CD4-positive, alpha-beta T cell (primary cell): Measurements from ENCODE around the gene ARL15. TPM values are rescaled to one million over a fixed set of nuclear protein-coding genes. Genes with fewer than 3 reads are reported as not detected.

Source experiments
- ATAC-seq: fragments of 200-7000 bp; cut with Tn5 transposase; one replicate; pipeline ENCODE4 v1.10.0; 2022; ENCODE audit warnings: mild to moderate bottlenecking; ENCODE audit not compliant: poor library complexity
- CTCF ChIA-PET: fragments of 350-600 bp; sonication (Branson Sonifier 250); formaldehyde crosslinking; loops from one replicate; lab custom pipeline; 2021; ENCODE audit warnings: antibody characterized with exemption, inconsistent platforms; lab: Charles Lee
- POLR2A ChIA-PET: fragments of 350-600 bp; sonication (Branson Sonifier 250); formaldehyde crosslinking; loops from one replicate; lab custom pipeline; 2021; ENCODE audit warnings: antibody characterized with exemption, inconsistent platforms; lab: Charles Lee
- DNase-seq, 14 experiments: peaks; one replicate each; pipeline ENCODE4 v3.0.0-alpha.2; 2013 to 2020; ENCODE audit warnings: mixed read lengths in 2 of 14
- H3K27ac ChIP-seq, 2 donors: one replicate each; pipeline versions ENCODE4 v1.5.1 to v1.7.0; 2013; ENCODE audit warnings: low read length in 2 of 2, low read depth in 1 of 2, mild to moderate bottlenecking in 1 of 2
- H3K27me3 ChIP-seq, 2 experiments: 1 replicate in 1 of 2; 2 replicates in 1 of 2; pipeline versions ENCODE4 v1.6.1 to v1.7.0; 2013; ENCODE audit warnings: low read length in 2 of 2, control low read depth in 1 of 2, mild to moderate bottlenecking in 1 of 2, moderate library complexity in 1 of 2; ENCODE audit not compliant: insufficient read depth in 2 of 2, control insufficient read depth in 1 of 2
- H3K36me3 ChIP-seq: one replicate; pipeline ENCODE4 v1.6.1; 2013; ENCODE audit warnings: low read length, control low read depth; ENCODE audit not compliant: insufficient read depth
- H3K4me1 ChIP-seq: one replicate; pipeline ENCODE4 v1.6.1; 2013; ENCODE audit warnings: low read length, control low read depth; ENCODE audit not compliant: insufficient read depth
- H3K4me3 ChIP-seq: one replicate; pipeline ENCODE4 v1.5.1; 2013; ENCODE audit warnings: mild to moderate bottlenecking, low read length, moderate library complexity
- H3K9me3 ChIP-seq, 2 experiments: 1 replicate in 1 of 2; 2 replicates in 1 of 2; pipeline versions ENCODE4 v1.6.1 to v1.7.0; 2013; ENCODE audit warnings: low read length in 2 of 2, mild to moderate bottlenecking in 2 of 2, control low read depth in 1 of 2, moderate library complexity in 1 of 2; ENCODE audit not compliant: control insufficient read depth in 1 of 2, insufficient read depth in 1 of 2
- H3K27ac Mint-ChIP-seq: one replicate; pipeline ENCODE4 v1.8.0; 2020; ENCODE audit warnings: mixed read lengths
- H3K27me3 Mint-ChIP-seq: one replicate; pipeline ENCODE4 v1.8.0; 2021; ENCODE audit warnings: mixed read lengths
- H3K36me3 Mint-ChIP-seq: one replicate; pipeline ENCODE4 v1.8.0; 2021; ENCODE audit warnings: low read depth, mixed read lengths
- H3K4me1 Mint-ChIP-seq: one replicate; pipeline ENCODE4 v1.8.0; 2021; ENCODE audit warnings: low read depth, mixed read lengths
- H3K4me3 Mint-ChIP-seq: one replicate; pipeline ENCODE4 v1.8.0; 2020; ENCODE audit warnings: mild to moderate bottlenecking, mixed read lengths
- H3K9me3 Mint-ChIP-seq: one replicate; pipeline ENCODE4 v1.8.0; 2020; ENCODE audit warnings: mixed read lengths
- CTCF ChIP-seq: fragments of 200-600 bp; IDR thresholded peaks from one replicate; pipeline ENCODE4 v1.8.0; 2022; ENCODE audit warnings: antibody characterized with exemption, mild to moderate bottlenecking
- intact Hi-C, 2 experiments: fragments of 100-400 bp; cut with DNase I in 1 of 2; cut with micrococcal nuclease in 1 of 2; formaldehyde crosslinking; loops; one replicate each; pipeline versions ENCODE4 v1.15.1 to v1.9.0; 2023 to 2025; cut with DNase I, micrococcal nuclease
- total RNA-seq, 174 experiments: library from RNA in 2 of 174; stranded (reverse) in 2 of 174; gene quantifications; one replicate each; pipeline ENCODE4 v1.2.3 and lab custom pipeline; 2021 to 2026

The ARL15 gene
- total RNA-seq, 2 experiments from 2014 or later, result 9.1 to 10.6 TPM

DNA sequence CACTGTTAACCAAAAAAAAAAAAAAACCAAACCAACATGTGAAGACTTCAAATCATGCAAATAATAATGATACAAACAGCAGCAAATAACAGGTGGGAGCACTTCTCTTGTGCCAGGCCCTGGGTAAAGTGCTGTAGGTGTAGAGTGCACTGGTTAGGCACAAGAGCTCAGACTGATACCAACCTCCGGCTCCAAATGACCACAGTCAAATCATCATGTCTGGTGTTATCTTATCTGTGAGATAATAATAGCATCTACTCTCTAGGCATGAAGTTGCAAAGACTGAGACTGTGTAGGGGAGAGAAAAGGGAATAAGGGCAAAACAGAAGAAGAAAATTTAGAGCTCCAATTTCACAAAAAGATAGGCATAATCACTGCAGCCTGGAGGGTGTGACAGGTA lies 159.5 kb downstream of the ARL15 start:
- no peaks in the 10 kb centered on the region for H3K27me3 Mint-ChIP-seq
- H3K36me3 Mint-ChIP-seq, result peaks cover 20% of the 10 kb centered on the region
- H3K4me1 Mint-ChIP-seq, result no peaks in the 10 kb centered on the region
- no peaks in the 10 kb centered on the region for H3K9me3 Mint-ChIP-seq
- no peak overlapping the region for H3K4me3 ChIP-seq
- no peak for TF ChIP-seq CTCF
- POLR2A ChIA-PET, result no interaction called here
- no peak for ATAC-seq
- peaks cover 5% of the 10 kb centered on the region for H3K36me3 ChIP-seq
- H3K27me3 ChIP-seq, result no peaks in the 10 kb centered on the region
- DNase-seq, result no peak
- no peaks in the 10 kb centered on the region for H3K9me3 ChIP-seq
- CTCF ChIA-PET, result interaction anchor here (0.7 kb wide), 1 partner anchor 977 kb away, joined by 4 read pairs; no protein-coding TSS in a partner anchor
- H3K27ac ChIP-seq, result no peak overlapping the region
- intact Hi-C loops, result no loop called here
- no peak overlapping the region for H3K27ac Mint-ChIP-seq
- H3K4me1 ChIP-seq, result no peaks in the 10 kb centered on the region
- no peak overlapping the region for H3K4me3 Mint-ChIP-seq

- Histone ChIP-seq H3K27me3 (no peaks in the 10 kb centered on the region), H3K27ac (no peak overlapping the region), H3K4me3 (no peak overlapping the region), H3K36me3 (peaks cover 5% of the 10 kb centered on the region), H3K4me1 (no peaks in the 10 kb centered on the region), H3K9me3 (no peaks in the 10 kb centered on the region)
- Mint-ChIP-seq H3K4me1 (no peaks in the 10 kb centered on the region), H3K27ac (no peak overlapping the region), H3K36me3 (peaks cover 23% of the 10 kb centered on the region), H3K4me3 (no peak overlapping the region), H3K9me3 (no peaks in the 10 kb centered on the region), H3K27me3 (no peaks in the 10 kb centered on the region)
- CTCF ChIA-PET, result no interaction called here
- intact Hi-C loops, result no loop called here
- POLR2A ChIA-PET, result no interaction called here
- ATAC-seq, result no peak
- no peak for TF ChIP-seq CTCF
- DNase-seq, result no peak
These were observed 161.5 kb downstream of the ARL15 start for GRCh38 chr5:54148858-54149257.

- Histone ChIP-seq H3K9me3 (no peaks in the 10 kb centered on the region), H3K4me3 (no peak overlapping the region), H3K27me3 (no peaks in the 10 kb centered on the region), H3K27ac (no peak overlapping the region), H3K36me3 (peaks cover 5% of the 10 kb centered on the region), H3K4me1 (no peaks in the 10 kb centered on the region)
- Mint-ChIP-seq H3K4me1 (no peaks in the 10 kb centered on the region), H3K27ac (no peak overlapping the region), H3K27me3 (no peaks in the 10 kb centered on the region), H3K9me3 (no peaks in the 10 kb centered on the region), H3K4me3 (no peak overlapping the region), H3K36me3 (peaks cover 19% of the 10 kb centered on the region)
- no peak for TF ChIP-seq CTCF
- no peak for DNase-seq
- intact Hi-C loops, result no loop called here
- ChIA-PET POLR2A (no interaction called here), CTCF (no interaction called here)
- ATAC-seq, result no peak
These were observed 162.1 kb downstream of the ARL15 start for GRCh38 chr5:54148067-54148845.
